Stimulated activated CD4-positive, alpha-beta T cell treated with anti-CD3 and anti-CD28 coated beads, Interleukin-1b, Interleukin-23, amount 100 ng/mL, for 24 hours (primary cell): ENCODE data around the gene GNG14.
A peak's percentile ranks its signal among the peaks of the same experiment; 100 is the strongest.
"Not testable (repeated sequence)": the region's sequence is repeated elsewhere in the genome, so short reads cannot be mapped to it uniquely, and the experiment has no call there.

Experiments
- DNase-seq, 4 experiments: peaks; one replicate each; pipeline ENCODE4 v3.0.0-alpha.2; 2020; ENCODE audit warnings: low read depth in 4 of 4, low spot score in 1 of 4

The GNG14 gene

GRCh38 chr19:12687496-12688196, at the start of gene GNG14:
Gene GNG14, plus strand, starts transcription at chr19:12687998. Its CDS starts 51 bp downstream, at chr19:12688049.
- no peak for DNase-seq

GRCh38 chr19:12638611-12639182, 49.1 kb upstream of the GNG14 start:
- no peak for DNase-seq

GRCh38 chr19:12639901-12640613, 47.7 kb upstream of the GNG14 start:
- DNase-seq, result peak; percentile 66 to 85 (median 82)

GRCh38 chr19:12641456-12641855, 46.3 kb upstream of the GNG14 start:
- DNase-seq, result no peak

- DNase-seq, result no peak
These were observed 45.3 kb upstream of the GNG14 start for GRCh38 chr19:12642506-12642905.

GRCh38 chr19:12643716-12644115, 44.1 kb upstream of the GNG14 start:
- not testable (repeated sequence) for DNase-seq

- DNase-seq, result no peak
These were observed 41.2 kb upstream of the GNG14 start for GRCh38 chr19:12646551-12646950.

GRCh38 chr19:12647047-12647446, 40.8 kb upstream of the GNG14 start:
- DNase-seq, result no peak

- peak in 2 of 4 experiments; percentile 26 to 28 for DNase-seq
These were observed 40.2 kb upstream of the GNG14 start for GRCh38 chr19:12647490-12648071.

- no peak for DNase-seq
These were observed 39.7 kb upstream of the GNG14 start for GRCh38 chr19:12648088-12648487.

- no peak for DNase-seq
These were observed 37.9 kb upstream of the GNG14 start for GRCh38 chr19:12649941-12650340.

GRCh38 chr19:12652219-12652618, 35.6 kb upstream of the GNG14 start:
- no peak for DNase-seq

GRCh38 chr19:12655546-12655945, 32.3 kb upstream of the GNG14 start:
- no peak for DNase-seq

- DNase-seq, result peak in 1 of 4 experiments; percentile 36
These were observed 30.8 kb upstream of the GNG14 start for GRCh38 chr19:12656899-12657571.

- DNase-seq, result no peak
These were observed 29.8 kb upstream of the GNG14 start for GRCh38 chr19:12657966-12658365.

GRCh38 chr19:12660980-12661379, 26.8 kb upstream of the GNG14 start:
- no peak for DNase-seq

GRCh38 chr19:12664406-12665280, 23.2 kb upstream of the GNG14 start:
- no peak for DNase-seq

GRCh38 chr19:12665281-12665573, 22.6 kb upstream of the GNG14 start:
- DNase-seq, result peak in 2 of 4 experiments; percentile 25 to 44

- DNase-seq, result no peak
These were observed 22.0 kb upstream of the GNG14 start for GRCh38 chr19:12665671-12666264.
